ENCODE data around the gene DDX25. TPM values are rescaled to one million over a fixed set of nuclear protein-coding genes. Genes with fewer than 3 reads are reported as not detected.

Gene DDX25
- total and polyA plus RNA-seq, 9 of the 15 experiments (the other 6 are each of a cell fraction or from before 2014, with no cell fraction given): not detected

- TF ChIP-seq ZNF584 (CRISPR knock-in tag; IDR thresholded peaks at IDR 0.05; ENCODE audit: low read depth) (no peak), TAF1 (IDR thresholded peaks at IDR 0.05; ENCODE audit: control insufficient read depth, extremely low read depth, insufficient read depth, low read length, severe bottlenecking) (peak; percentile 23), CGGBP1 (CRISPR knock-in tag; IDR thresholded peaks at IDR 0.05) (no peak), TCF7 (IDR thresholded peaks at IDR 0.05; ENCODE audit: borderline replicate concordance) (no peak), UBTF (IDR thresholded peaks at IDR 0.05; ENCODE audit: borderline replicate concordance in 1 of 2, low read depth in 2 of 2, low read length in 2 of 2) (peak in 1 of 2 experiments; percentile 73; a peak in 1 of 4 replicates), REST (IDR thresholded peaks at IDR 0.05; ENCODE audit: borderline replicate concordance) (no peak), REST (CRISPR knock-in tag; IDR thresholded peaks at IDR 0.05; ENCODE audit: low read depth) (peak; percentile 62; the same call in 1 of the 2 replicates), SIN3A (IDR thresholded peaks at IDR 0.05; ENCODE audit: borderline replicate concordance in 2 of 2, control insufficient read depth in 1 of 2, low read depth in 2 of 2, low read length in 2 of 2) (peak; percentile 32 to 49; a peak in 2 of 4 replicates), RNF219 (CRISPR knock-in tag; IDR thresholded peaks at IDR 0.05) (no peak), MYC (IDR thresholded peaks at IDR 0.05; ENCODE audit: low read depth, low read length) (peak; percentile 58; the same call in 1 of the 2 replicates), MYC (CRISPR knock-in tag; IDR thresholded peaks at IDR 0.05; ENCODE audit: borderline replicate concordance, low read depth) (no peak), FOS (IDR thresholded peaks at IDR 0.05; ENCODE audit: extremely low read depth, insufficient read length) (no peak)
These were observed 16.7 kb upstream of the DDX25 start, which contains the start of gene HYLS1 (continued) for GRCh38 chr11:125887373-125888324.

Data from K562 (cell line).